Measurements from ENCODE around the gene FHOD3. TPM values are rescaled to one million over a fixed set of nuclear protein-coding genes. Genes with fewer than 3 reads are reported as not detected.

The FHOD3 gene
- total RNA-seq, 1 experiment from 2014 or later, result 0.10 TPM

DNA sequence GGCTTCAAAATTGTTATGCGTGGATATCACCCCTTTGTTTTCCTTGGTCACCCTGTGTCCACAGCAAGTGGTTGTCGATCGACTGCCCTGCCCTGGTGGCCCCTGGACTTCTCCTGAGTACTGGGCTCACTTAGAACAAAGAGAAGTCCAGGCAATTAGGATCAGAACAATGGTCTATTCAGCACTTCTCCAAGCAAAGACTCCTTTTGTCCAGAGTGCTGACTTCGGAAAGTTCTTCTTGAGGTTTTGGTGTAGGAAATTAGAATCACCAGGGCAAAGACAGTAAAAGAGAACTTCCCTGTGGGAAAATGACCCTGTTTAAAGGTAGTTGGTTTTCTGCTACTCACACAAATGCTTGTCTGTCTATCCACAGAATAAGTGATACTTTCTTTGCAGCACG, 173.9 kb downstream of the FHOD3 start:
- H3K9me3 ChIP-seq, result no peaks in the 10 kb centered on the region
- DNase-seq, result no peak
- H3K36me3 ChIP-seq, result no peaks in the 10 kb centered on the region
- no peak overlapping the region for H3K4me3 ChIP-seq
- no peaks in the 10 kb centered on the region for H3K27me3 ChIP-seq

DNA sequence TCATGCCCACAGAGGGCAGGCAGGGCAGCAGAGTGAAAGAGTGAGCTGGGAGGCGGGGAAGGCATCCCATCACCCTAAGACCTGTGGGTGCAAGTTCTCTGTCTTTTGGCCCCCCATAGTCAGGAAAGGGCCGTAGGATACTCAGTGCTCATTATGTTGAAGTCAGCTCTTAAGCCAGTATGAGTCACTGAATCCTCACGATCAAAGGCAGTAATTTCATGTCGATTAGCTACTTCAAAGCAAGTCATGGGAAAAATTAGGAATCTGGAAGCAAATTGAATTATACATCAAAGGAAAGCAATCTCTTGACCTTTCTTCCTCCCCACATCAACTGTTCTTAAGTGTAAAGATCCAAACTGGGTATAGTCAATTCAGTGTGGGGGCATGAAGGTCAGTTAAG, 178.9 kb downstream of the FHOD3 start:
- Histone ChIP-seq H3K27me3 (no peaks in the 10 kb centered on the region), H3K9me3 (no peaks in the 10 kb centered on the region), H3K4me3 (no peak overlapping the region), H3K36me3 (no peaks in the 10 kb centered on the region)
- DNase-seq, result no peak

DNA sequence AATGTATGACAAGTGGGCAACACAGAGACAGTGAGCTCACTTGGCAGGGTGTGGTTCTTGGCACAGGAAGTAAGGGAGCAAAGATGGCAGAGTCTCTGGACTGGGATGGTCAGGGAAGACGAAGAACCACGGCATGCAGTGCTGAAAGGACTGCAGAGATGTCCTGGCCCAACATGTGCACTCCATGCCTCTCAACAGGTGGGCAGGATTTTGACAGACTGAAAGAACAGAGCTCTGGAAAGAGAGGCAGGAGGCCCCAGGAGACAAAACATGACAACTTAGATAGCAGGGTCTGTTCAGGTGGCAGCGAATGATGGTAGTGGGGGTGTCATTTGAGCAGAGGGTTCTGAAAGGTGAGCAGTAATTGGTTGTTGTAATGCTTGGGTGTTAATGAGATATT, 180.3 kb downstream of the FHOD3 start:
- Histone ChIP-seq H3K27me3 (no peaks in the 10 kb centered on the region), H3K4me3 (no peak overlapping the region), H3K9me3 (no peaks in the 10 kb centered on the region), H3K36me3 (no peaks in the 10 kb centered on the region)
- no peak for DNase-seq

DNA sequence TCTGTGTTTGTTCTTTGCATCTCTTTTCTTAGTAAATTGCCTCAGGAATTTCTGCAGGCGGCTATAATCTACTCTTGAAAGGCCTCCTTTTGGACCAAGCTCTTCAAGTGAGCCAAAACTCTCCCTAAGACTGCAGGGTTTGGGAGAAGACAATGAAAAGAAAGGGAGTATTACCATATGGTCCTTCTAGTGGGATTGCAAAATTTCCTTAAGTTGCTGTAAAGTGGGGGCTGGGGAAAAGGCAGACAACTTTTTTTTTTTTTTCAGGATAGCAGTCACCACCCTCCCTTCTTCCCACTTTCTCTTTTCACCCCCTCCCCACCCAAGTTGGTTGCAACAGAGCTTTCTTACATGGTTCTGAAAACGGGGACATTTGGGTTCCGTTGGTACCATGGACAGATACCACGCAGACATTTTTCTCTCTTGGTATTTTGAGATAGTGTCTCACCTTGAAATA, 183.7 kb downstream of the FHOD3 start:
- no peak for DNase-seq
- H3K9me3 ChIP-seq, result no peaks in the 10 kb centered on the region
- no peaks in the 10 kb centered on the region for H3K36me3 ChIP-seq
- no peak overlapping the region for H3K4me3 ChIP-seq
- H3K27me3 ChIP-seq, result no peaks in the 10 kb centered on the region

DNA sequence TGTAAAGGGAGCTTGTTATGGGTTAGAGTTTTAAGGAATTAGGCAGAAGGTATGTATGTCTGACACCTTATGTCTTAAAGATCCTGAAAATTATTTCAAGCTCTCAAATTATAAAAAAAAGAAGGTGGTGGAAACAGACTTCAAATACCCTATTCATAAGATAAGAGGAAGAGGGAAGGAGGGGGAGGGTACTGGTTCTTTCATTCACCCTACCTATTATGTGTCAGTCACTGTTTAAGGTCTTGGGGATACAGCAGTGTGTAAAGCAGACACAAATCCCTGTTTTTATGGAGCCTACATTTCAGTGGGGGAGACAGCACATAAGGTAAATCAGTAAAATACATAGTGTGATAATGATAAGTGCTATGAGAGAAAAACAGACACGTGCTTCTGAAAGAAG, 184.4 kb downstream of the FHOD3 start:
- DNase-seq, result no peak
- no peaks in the 10 kb centered on the region for H3K9me3 ChIP-seq
- H3K27me3 ChIP-seq, result no peaks in the 10 kb centered on the region
- no peaks in the 10 kb centered on the region for H3K36me3 ChIP-seq
- no peak overlapping the region for H3K4me3 ChIP-seq

DNA sequence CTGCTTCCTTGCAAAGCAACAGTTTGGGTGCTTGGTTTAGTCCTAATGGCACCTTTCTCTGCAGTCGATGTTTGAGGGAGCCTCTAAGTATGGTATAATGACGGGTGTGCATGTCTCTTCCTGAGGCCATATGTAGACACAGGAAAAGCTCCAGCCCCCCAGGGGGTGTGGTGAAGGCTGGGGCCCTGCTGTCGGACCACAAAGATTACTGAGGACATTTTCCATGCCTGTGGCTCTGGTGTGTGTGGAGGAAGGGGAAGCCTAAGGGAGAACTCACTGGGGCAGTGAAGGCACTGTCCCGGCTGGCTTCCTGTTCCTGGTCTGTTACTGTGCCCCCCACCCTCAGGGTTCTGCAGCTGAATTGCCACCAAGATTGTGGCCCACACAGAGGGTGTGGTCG, 187.1 kb downstream of the FHOD3 start:
- H3K9me3 ChIP-seq, result no peaks in the 10 kb centered on the region
- H3K4me3 ChIP-seq, result no peak overlapping the region
- DNase-seq, result no peak
- H3K36me3 ChIP-seq, result no peaks in the 10 kb centered on the region
- H3K27me3 ChIP-seq, result no peaks in the 10 kb centered on the region

DNA sequence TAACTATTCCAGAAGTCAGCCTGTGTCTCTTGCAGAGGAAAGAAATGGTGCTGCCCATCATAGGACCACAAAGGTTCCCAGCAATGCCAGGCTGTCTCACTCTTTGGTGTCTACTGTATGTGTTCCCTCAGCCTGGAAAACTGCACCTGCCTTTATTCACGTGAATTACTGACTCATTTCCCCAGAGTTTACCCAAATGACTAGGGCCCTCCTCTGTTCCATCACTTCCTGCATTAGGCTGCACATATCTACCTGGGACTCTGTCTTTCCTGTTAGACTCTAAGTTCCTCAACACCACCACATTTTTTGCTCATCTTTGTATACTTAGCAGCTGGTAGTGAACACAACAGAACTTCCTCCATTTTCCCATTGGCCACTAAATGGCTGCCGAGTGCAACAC, 188.3 kb downstream of the FHOD3 start:
- DNase-seq, result no peak
- no peaks in the 10 kb centered on the region for H3K9me3 ChIP-seq
- no peaks in the 10 kb centered on the region for H3K27me3 ChIP-seq
- no peak overlapping the region for H3K4me3 ChIP-seq
- no peaks in the 10 kb centered on the region for H3K36me3 ChIP-seq

DNA sequence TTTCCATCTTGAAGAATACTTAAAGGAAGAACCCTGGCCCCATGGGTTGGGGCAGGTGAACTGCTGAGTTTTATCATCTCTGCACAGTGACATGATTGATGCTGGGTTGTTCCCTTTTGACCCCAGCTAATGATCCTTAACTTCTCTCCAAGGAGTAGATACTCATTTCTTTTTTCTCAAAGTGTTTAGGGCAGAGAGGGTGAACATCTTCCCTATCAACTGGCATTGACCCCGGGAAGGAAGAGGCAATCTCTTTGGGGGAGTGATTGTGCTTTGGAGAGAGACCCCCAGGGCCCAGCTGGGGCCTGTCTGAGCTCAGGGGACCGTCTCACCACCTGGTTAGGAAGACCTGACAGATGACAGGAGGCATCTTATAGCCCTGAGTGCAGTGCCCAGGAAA, 190.6 kb downstream of the FHOD3 start:
- no peaks in the 10 kb centered on the region for H3K27me3 ChIP-seq
- H3K36me3 ChIP-seq, result no peaks in the 10 kb centered on the region
- H3K9me3 ChIP-seq, result no peaks in the 10 kb centered on the region
- H3K4me3 ChIP-seq, result no peak overlapping the region
- DNase-seq, result no peak

DNA sequence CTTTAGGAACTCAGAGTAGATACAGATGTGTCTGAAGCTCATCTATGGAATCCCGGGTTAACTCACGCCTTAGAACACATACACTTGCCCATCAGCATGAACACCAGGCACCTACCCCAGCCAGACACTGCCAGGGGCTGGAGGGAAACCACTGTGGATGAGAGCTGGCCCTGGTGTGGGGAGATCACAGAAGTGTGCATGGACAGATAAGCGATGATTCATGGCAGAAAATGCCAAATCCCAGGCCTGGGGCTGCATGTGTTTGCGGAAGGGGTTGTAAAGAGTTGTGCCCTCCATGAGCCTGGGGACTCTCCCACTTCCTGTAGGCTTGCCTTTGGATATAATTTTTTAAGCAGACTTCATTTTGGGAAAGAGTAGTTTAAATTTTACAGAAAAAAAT, 193.4 kb downstream of the FHOD3 start:
- no peak for DNase-seq
- H3K4me3 ChIP-seq, result no peak overlapping the region
- H3K27me3 ChIP-seq, result no peaks in the 10 kb centered on the region
- H3K36me3 ChIP-seq, result no peaks in the 10 kb centered on the region
- H3K9me3 ChIP-seq, result no peaks in the 10 kb centered on the region

DNA sequence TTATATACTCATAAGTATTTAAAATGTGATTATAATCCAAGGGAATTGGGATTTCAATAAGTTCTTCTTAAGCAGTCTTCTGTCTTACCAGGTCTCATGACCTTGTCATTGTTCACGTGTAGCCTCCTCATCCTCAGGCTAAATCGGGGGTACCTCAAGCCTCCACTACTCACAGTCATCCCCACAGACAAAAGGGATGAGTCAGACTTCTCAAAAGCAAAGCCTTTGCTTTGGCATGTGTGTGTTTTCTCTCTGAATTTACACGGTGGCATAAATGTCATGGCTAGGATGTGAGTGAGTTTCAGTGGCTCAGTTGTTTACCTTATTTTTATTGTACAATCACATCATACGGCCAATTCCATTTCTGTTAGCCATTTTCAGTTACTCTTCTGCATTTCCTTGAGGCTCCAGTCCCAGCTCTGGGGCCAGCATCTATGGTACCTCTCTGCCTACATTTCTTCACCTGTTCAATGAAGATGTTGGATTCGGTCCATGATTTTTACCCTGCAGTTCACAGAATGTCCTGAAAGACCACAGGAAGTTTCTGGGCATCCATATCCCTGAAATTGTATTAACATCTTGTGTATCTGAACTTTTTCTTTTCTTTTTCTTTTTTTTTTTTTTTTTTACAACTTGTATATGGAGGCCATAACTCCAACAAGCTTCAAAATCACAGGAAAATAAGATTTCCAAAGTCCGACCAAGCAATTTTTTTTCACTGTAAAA, 195.3 kb downstream of the FHOD3 start:
- no peak overlapping the region for H3K4me3 ChIP-seq
- no peak for DNase-seq
- H3K36me3 ChIP-seq, result no peaks in the 10 kb centered on the region
- no peaks in the 10 kb centered on the region for H3K27me3 ChIP-seq
- H3K9me3 ChIP-seq, result no peaks in the 10 kb centered on the region

DNA sequence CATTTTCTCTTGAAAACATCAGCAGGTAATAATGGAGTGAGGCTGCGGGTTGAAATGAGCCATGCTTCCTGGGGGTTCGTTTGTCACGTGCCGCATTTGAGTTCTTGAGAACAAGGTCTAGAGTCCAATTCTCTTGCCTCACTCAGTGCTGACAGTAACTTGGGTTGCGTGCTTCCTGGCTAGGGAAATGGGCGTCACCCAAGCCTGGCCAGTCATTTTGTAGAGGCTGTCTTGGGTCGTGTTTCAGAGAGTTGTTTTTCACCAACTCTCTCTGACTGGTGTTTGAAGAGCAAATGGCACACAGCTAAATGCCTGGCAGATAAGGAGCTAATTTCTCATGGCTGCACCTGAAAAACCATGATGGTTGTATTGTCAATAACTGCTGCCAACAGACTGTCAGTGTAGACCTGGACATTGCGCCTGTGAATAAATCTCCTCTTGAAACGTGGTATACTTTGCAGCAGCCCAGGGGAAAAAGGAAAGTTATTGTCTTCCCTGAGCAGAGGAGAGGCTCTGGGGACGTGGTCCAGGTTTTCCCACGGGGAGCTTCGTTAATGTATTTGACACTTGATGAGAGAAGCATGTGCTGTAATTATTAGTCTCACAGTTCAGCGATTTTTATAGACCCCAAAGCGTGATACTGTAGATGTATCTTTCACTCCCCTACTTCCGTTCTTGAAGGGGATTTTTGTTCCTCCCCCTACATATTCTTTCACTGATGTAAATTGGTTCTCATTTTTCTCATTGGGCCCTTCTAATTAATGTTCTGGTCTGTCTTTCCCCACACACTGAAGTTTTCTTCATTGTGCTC, 196.0 kb downstream of the FHOD3 start:
- Histone ChIP-seq H3K27me3 (no peaks in the 10 kb centered on the region), H3K4me3 (no peak overlapping the region), H3K9me3 (no peaks in the 10 kb centered on the region), H3K36me3 (no peaks in the 10 kb centered on the region)
- no peak for DNase-seq

DNA sequence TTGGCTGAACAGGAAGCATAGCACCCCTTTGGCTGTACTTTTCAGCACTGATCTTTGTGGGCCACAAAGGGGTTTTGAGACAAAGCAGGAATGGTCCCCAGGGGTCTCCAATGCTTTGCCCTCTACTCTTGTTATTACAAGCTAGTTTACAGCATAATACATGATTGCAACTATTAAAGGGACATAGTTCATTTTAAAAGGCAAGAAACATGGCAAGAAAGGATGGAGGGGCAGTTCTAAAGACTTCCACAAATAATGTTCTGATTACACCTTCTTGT, 196.6 kb downstream of the FHOD3 start:
- no peaks in the 10 kb centered on the region for H3K36me3 ChIP-seq
- H3K4me3 ChIP-seq, result no peak overlapping the region
- H3K9me3 ChIP-seq, result no peaks in the 10 kb centered on the region
- no peaks in the 10 kb centered on the region for H3K27me3 ChIP-seq
- DNase-seq, result no peak

DNA sequence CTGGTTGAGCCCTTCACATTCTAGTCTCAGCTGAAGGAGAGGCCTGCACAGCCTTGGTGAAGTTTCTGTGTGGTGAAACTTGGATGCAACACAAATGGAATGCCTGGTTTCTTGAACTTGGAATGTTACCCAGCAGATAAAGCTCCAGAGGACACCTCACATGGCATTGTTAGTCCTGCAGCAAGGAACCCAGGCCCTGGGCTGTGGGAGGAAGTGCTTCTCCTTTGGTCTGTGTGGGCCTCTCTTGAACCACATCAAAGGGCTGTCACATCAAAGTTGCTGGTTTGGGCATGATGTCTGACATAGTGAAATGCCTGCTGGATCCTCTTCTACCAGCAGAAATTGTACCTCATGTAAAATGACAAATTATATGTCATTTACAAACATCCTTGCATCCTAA, 198.5 kb downstream of the FHOD3 start:
- Histone ChIP-seq H3K4me3 (no peak overlapping the region), H3K36me3 (no peaks in the 10 kb centered on the region), H3K9me3 (no peaks in the 10 kb centered on the region), H3K27me3 (no peaks in the 10 kb centered on the region)
- DNase-seq, result no peak

DNA sequence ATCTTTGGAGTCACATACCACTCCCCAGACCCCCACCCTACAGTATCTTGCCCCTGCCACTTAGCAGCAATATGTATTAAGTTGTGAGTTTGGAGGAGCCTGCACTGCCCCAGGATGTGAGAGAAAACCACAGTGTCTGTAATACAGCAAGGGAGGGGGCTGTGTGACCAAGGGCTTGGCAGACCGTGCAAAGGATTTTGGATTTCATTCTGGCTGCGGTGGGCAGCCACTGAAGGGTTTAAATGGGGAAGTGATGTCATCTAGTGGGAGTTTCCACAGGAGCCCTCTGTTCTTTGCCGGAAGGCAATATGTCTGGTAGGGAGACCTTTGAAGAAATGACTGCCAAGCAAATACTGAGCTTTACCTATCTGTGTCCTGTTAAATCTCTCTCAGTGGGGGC, 202.4 kb downstream of the FHOD3 start:
- DNase-seq, result no peak

DNA sequence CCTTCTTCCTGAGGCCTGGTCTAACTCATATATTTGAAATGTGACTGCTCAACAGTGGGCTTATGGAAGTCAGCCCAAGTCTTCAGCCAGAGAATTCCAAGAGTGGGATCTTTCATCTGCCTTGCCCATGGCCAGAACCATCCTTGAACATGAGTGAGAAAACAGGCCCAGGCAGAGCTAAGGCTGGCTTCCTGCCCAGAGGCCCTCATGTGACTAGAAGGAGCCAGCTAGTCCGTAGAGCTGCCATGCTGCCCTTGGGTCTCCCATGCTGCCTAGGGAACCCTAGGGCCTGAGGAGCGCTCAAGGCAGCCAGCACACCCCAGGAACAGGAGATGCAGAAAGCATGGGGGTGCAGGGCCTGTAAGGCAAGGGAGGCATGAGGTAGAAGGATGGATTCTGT, 203.6 kb downstream of the FHOD3 start:
- Histone ChIP-seq H3K9me3 (no peaks in the 10 kb centered on the region), H3K27me3 (no peaks in the 10 kb centered on the region), H3K36me3 (no peaks in the 10 kb centered on the region), H3K4me3 (no peak overlapping the region)
- no peak for DNase-seq

More for the DNA sequence above, 202.4 kb downstream of the FHOD3 start:
- Histone ChIP-seq H3K9me3 (no peaks in the 10 kb centered on the region), H3K36me3 (no peaks in the 10 kb centered on the region), H3K27me3 (no peaks in the 10 kb centered on the region), H3K4me3 (no peak overlapping the region)

DNA sequence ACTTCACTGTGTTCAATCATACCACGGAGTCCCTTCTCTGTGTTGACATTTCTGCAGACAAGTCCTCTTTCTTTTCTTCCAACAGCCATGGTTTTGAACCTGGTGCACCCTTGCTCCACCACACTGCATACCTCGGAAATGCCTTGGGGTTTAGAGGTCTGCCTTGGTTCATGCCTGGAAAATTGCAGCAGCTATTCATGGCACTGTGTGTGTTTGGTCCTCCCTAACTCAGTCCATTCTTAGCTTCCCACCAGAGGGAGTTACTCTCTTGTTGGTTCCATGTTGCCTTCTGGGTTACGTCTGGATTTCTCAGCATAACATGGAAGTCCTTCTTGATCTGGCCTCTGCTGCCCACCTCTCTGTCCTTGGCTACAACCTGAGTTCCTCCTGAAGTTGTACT, 206.0 kb downstream of the FHOD3 start:
- DNase-seq, result no peak
- Histone ChIP-seq H3K36me3 (no peaks in the 10 kb centered on the region), H3K4me3 (no peak overlapping the region), H3K9me3 (no peaks in the 10 kb centered on the region), H3K27me3 (no peaks in the 10 kb centered on the region)

DNA sequence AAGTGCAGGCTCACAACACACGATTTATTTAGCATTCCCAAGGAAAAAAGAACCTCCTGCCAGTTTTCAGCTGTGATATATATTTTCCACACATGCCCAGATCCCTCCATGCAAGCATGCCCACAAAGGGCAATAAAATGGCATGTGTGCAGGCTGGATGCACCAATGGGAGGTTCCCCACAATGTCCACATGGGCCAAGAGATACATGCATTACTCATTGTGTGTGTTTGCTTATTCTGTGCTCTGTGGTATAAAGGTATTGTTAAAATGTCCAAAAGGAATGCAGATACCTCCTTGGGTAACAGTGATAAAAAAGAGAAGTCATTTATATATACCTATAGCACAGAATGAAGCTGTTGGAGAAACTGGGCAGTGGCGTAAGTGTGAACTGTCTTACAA, 207.4 kb downstream of the FHOD3 start:
- no peaks in the 10 kb centered on the region for H3K9me3 ChIP-seq
- no peaks in the 10 kb centered on the region for H3K36me3 ChIP-seq
- no peak overlapping the region for H3K4me3 ChIP-seq
- DNase-seq, result no peak
- no peaks in the 10 kb centered on the region; the same call in 1 of the 2 replicates for H3K27me3 ChIP-seq

DNA sequence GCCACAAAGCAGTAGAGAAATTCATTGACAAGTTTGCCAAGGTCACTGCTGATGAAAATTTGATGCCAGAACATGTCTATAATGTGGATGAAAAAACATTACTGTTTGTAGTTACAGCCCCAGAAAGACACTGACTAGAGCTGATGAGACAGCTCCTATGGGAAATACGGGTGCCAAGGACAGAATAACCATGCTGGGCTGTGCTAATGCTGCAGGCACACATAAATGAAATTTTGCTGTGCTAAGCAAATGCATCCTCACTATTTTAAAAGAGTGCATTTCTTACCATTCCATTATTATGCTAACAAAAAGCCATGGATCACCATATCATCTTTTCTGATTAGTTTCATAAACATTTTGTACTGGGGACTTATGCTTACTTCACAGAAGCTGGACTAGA, 208.2 kb downstream of the FHOD3 start:
- Histone ChIP-seq H3K27me3 (no peaks in the 10 kb centered on the region; the same call in 1 of the 2 replicates), H3K4me3 (no peak overlapping the region), H3K9me3 (no peaks in the 10 kb centered on the region), H3K36me3 (no peaks in the 10 kb centered on the region)
- no peak for DNase-seq

Measured in MG63 (cell line).